ENCODE results near the gene C1orf159.
"Not testable (repeated sequence)": the region's sequence is repeated elsewhere in the genome, so short reads cannot be mapped to it uniquely, and the experiment has no call there.

C1orf159 gene

DNA sequence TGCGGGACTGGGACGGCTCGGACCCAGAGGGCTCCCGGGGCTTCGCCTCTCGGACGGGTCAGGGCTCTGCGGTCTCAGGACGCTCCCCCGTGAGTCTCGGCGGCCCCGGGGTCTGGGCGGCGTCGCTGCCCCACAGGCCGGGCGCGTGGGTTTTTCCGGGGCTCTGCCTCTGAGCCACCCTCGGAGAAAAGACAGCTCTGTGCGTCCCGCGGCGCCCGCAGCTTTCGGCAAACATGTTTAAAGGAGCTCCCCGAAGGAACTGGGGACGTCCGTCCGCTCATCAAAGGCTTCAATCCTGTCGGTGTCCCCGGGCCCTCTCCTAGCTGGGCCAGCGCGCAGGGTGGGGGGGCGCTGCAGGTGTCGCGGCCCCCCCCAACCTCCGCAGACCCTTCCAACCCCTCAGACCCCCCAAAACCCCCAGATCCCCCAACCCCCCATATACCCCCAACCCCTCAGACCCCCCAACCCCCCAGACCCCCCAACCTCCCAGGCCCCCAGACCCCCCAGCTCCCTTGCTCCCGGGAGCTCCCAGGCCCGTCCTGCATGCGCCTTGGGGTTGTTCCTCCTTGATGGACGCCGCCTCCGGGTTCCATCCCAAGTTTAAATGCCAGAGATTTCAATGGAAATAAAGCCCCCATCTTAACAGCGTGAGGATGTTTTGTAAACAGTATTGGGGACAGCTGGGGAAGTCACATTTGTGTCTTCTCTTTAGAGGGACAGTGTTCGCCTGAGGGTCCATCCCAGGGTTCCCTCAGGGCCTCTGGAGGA, 996 bp upstream of the C1orf159 start:
- DNase-seq = peak; percentile 28 to 37

GRCh38 chr1:1115136-1115785, 628 bp downstream of the C1orf159 start:
- DNase-seq = no peak

DNA sequence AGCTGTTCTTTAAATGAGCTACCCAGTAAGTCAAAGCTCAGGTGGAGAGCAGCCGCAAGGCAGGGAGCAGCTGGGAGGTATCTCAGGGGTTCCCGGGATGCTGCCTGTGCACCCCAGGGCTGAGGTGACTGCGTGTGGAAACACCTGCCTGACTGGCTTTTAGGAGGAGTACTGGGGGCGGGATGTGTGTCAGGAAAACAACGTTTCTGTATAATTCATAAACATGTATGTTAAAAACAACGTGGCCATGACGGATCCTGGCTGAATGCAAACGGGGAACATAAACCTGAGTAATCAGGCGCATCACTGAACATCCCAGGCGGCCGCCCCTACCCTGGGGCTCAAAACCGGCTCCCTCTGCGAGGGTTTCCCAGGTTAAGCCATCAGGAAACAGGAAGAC, 1.5 kb downstream of the C1orf159 start:
- no peak for DNase-seq

GRCh38 chr1:1112237-1112985, 3.5 kb downstream of the C1orf159 start:
- no peak for DNase-seq

DNA sequence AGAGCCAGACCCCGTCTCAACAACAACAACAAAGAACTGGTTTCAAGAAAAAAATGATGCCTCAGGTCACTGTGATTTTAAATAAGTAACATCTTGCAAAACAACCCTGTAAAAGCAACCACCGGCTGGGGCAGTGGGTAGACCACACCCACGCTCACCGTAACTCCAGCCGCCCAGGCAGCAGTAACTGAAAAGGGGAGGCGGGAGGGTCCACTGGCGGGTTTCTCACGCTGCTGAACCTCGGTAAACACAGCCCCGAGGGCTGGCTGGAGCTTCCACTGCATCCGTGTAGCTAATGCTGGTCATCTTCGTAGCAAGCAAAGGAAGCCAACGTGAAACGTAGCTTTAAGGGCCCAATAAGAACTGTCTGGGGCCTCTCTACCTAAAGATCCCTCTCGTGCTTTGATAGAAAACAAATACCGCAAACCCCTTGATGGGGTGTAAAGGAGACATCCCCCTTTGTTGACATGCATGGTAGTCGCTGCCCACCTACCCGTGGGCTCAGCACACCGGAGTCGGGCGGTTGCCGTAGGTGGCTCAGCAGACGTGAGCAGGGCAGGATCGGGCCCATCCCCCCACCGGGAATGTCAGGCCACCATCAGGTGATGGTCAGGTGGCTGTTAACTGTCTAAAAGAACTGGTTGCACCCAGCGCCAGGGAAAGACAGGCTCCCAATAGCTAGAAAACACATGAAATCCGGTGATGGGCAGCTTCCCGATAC, 4.2 kb downstream of the C1orf159 start:
- DNase-seq = no peak

DNA sequence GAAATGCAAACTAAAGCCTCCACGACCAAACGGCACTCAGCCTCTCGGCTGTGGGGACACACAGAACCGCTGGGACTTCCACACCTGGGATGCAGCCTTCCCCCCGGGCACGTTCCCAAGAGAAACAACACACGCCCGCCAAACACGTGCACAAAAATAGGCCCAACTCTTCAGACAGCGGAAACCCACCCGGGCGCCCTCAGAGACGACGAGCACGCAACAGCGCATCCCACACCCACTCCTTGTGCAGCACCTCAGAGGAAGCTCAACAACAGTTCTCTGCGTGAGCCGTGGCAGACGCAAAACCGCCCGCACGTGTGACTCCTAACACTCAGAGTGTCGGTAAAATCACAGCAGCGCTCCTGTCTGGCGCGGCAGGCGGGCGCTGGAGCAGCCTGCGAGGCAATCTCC, 5.3 kb downstream of the C1orf159 start:
- no peak for DNase-seq

DNA sequence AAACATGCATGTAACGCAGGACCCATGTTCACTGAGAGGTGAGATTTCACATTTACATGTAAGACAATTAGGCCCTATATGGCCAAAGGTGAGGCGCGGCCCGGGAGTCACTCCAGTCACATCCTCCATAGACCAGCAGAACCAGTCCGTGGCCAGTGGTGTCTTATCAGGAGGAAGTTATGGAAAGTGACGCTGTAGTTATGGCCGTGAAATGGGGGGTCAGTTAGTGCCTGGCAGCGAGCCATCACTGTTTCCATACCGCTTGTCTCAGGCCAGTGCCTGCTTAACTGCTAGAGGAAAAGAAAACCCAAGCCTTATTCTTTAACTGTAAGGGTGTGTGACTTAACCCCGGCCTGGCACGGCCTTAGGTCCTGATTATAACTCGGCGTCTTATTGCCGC, 6.1 kb downstream of the C1orf159 start:
- DNase-seq = no peak

GRCh38 chr1:1106510-1107221, 9.2 kb downstream of the C1orf159 start:
- DNase-seq = no peak

- DNase-seq = not testable (repeated sequence)
These were observed 11.7 kb downstream of the C1orf159 start for GRCh38 chr1:1104152-1104551.

DNA sequence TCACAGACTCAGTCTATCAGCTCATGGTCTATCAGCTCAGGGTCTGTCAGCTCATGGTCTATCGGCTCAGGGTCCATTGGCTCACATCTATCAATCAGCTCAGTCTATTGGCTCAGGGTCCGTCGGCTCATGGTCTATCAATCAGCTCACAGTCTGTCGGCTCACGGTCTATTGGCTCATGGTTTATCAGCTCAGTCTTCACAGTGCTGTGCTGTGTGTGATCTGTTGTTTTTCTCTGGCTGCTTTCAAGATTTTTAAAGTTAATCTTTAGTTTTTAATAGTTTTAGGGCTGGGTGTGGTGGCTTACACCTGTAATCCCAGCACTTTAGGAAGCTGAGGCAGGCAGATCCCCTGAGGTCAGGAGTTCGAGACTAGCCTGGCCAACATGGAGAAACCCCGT, 14.4 kb downstream of the C1orf159 start:
- no peak for DNase-seq

DNA sequence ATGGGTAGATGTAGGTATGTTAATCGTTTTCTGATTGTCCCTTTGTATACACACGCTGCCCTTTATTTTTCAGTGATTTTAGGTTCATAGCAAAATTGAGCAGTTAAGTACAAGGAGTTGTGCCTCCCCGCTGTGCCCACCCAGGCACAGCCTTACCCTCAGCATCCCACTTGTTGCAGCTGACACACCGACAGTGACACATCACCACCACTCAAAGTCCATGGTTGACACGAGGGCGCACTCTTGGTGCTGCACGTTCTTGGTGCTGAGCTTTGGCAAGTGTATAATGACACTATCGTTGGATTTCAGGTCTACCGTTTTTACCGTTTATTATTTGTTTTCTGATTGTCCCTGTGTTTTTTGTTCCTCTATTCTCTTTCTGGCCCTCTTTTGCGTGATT, 15.6 kb downstream of the C1orf159 start:
- DNase-seq = no peak

DNA sequence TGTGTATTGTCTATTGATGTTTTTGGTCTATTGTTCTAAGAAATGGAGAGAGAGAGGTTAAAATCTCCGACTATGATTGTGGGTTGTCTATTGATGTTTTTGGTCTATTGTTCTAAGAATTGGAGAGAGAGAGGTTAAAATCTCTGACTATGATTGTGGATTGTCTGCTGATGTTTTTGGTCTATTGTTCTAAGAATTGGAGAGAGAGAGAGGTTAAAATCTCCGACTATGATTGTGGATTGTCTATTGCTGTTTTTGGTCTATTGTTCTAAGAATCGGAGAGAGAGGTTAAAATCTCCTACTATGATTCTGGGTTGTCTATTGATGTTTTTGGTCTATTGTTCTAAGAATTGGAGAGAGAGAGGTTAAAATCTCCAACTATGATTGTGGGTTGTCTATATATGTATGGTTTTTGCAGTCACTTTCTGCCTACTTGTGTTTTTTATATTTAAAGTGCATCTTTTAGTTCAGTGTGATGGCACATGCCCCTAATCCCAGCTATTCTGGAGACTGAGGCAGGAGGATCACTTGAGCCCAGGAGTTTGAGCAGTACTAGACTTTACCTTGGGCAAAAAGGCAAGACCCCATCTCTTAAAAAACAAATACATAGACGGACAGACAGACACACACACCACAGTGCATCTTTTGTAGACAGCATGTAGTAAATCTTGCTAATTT, 16.2 kb downstream of the C1orf159 start:
- DNase-seq = no peak

GRCh38 chr1:1098681-1099421, 17.0 kb downstream of the C1orf159 start:
- DNase-seq = no peak

DNA sequence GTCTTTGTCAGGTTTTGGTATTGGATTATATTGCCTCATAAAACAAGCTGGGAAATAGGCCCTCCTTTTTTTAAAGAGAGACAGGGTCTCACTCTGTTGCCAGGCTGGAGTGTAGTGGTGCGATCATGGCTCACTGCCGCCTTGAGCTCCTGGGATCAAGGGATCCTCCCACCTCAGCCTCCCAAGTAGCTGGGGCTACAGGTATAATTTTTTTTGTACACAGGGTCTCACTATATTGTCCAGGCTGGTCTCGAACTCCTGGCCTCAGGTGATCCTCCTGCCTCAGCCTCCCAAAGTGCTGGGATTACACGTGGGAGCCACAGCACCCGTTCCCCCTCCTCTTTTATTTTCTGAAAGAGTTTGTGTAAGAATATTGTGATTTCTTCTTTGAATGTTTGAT, 19.8 kb downstream of the C1orf159 start:
- DNase-seq = not testable (repeated sequence)

DNA sequence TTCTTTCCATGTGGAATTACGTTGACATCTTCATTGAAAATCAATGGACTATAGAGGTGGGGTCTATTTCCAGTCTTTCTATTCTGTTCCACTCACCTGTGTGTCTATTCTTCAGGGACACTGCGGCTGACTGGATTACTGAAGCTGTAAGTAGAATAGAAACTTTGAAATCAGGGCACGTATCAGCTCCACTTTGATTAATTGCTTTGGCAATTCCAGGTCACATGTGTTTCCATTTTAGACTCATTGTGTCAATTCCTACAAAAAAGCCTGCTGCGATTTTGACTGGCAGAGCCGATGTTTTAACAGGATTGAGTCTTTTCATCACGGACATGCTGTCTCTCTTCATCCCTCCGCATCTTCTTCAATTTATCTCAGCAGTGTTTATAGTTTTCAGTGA, 20.9 kb downstream of the C1orf159 start:
- DNase-seq = no peak

GRCh38 chr1:1093610-1093943, 22.3 kb downstream of the C1orf159 start:
- no peak for DNase-seq

DNA sequence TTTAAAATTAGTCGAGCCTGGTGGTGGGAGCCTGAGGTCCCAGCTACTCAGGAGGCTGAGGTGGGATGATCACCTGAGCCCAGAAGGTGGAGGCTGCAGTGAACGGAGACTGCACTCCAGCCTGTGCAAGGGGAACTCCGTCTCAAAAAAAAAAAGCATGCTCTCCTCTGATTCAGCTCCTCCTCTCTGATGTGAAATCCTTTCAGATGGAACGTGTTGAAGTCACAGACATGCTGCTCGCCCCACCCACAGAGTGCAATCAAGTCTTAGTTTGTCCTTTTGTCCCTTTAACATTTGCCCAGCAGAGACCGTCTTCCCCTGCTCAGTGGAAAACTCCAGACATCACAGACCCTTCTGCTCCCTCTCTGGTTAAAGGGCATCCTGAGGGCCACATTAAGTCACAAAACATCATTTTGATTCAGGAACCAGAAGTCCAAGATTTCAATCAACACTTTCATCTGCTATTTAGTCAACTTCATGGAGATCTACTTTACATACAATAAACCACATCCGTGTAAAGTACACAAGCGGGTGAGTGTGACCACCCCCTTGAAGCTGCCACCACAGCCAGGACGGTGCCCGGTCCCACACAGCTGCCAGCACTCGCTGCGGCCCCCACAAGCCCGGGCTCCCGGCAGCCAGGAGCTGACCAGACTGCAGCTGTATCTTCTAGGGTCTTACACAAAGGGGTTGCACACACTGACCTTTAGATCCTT, 22.8 kb downstream of the C1orf159 start:
- DNase-seq = no peak

- no peak for DNase-seq
These were observed 23.6 kb downstream of the C1orf159 start for GRCh38 chr1:1092149-1092855.

DNA sequence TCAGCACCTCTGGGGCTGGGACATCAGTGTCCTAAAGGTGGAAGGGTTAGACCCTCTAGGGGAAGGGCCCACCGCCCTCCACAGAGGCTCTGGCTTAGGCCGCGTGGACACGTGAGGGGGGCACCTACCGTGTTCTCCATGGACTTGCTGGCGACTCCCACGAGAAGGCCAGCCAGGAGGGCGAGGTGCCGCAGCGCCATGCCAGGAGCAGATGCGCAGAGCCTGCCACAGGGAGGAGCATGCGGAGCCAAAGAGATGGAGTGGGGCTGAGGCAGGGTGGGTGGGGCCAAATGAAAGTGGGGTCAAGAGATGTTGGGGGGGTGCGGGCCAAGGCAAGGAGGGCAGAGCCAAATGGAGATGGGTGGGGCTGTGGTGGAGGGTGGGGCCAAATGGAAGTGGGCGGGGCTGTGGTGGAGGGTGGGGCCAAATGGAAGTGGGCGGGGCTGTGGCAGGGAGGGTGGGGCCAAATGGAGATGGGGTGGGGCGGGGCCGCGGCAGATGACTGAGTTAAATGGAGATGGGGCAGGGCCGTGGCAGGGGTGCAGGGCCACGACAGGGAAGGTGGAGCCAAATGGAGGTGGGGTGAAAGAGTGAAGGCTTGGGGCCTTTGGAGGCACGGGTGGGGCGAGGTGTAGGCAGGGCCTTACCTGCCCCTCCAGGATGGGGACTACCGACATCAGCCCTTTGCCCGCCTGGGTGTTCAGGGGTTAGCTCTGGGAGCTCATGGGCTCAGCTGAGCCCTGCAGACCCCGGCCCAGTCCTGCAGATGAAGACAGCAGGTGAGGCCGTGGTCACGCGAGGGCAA, 24.3 kb downstream of the C1orf159 start:
- no peak for DNase-seq

Data from stimulated activated CD4-positive, alpha-beta T cell treated with anti-CD3 and anti-CD28 coated beads, Interleukin-4, amount 100 ng/mL, for 4 hours (primary cell).